Measurements from ENCODE around the gene PANX1.

GRCh38 chr11:94128291-94128745, 323 bp upstream of the PANX1 start:
- TF ChIP-seq CTCF (conservative IDR thresholded peaks at IDR 0.05; ENCODE audit: low read depth in 2 of 2) (no peak), EZH2phosphoT487 (IDR thresholded peaks at IDR 0.05; ENCODE audit: unreplicated experiment) (no peak), POLR2AphosphoS5 (IDR thresholded peaks at IDR 0.05; ENCODE audit: low read depth) (no peak), EZH2 (IDR thresholded peaks at IDR 0.05; ENCODE audit: low read depth, unreplicated experiment) (no peak), CREB1 (CRISPR knock-in tag; IDR thresholded peaks at IDR 0.05; ENCODE audit: low read depth) (no peak), REST (IDR thresholded peaks at IDR 0.05; ENCODE audit: unreplicated experiment) (no peak), NANOG (IDR thresholded peaks at IDR 0.05; ENCODE audit: borderline replicate concordance) (no peak), ZNF114 (CRISPR knock-in tag; IDR thresholded peaks at IDR 0.05) (no peak), ETS1 (IDR thresholded peaks at IDR 0.05) (no peak)

All from GM23338 (cell line).